Stimulated activated CD8-positive, alpha-beta memory T cell treated with anti-CD3 and anti-CD28 coated beads, Interleukin-4, amount 100 ng/mL, for 1 hour (primary cell): ENCODE data around the gene CHAT.

Experiments
- DNase-seq, 2 donors: peaks; one replicate each; pipeline ENCODE4 v3.0.0-alpha.2; 2020; ENCODE audit warnings: low read depth in 2 of 2, low spot score in 1 of 2

The CHAT gene

DNA sequence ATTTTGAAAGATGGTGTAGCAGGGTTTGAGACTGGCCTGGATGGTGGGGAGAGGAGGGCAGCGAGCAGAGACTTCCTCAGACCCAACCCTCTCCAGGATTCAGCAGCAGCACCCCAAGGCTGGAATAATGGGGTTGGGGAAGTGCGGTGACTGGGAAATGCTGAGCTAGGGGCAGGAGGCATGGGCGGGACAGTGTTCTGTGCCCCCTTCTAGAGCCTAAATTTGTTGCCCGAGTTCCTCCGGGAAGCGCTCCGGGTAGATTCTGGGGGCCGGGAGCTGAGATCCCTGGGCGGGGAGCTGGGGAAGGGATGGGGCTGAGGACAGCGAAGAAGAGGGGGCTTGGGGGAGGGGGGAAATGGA lies at the start of gene CHAT:
Gene CHAT (plus strand): TSS at position 156 of the 360 bp plus-strand sequence. CDS start 153 bp downstream, at position 309.
- no peak for DNase-seq

DNA sequence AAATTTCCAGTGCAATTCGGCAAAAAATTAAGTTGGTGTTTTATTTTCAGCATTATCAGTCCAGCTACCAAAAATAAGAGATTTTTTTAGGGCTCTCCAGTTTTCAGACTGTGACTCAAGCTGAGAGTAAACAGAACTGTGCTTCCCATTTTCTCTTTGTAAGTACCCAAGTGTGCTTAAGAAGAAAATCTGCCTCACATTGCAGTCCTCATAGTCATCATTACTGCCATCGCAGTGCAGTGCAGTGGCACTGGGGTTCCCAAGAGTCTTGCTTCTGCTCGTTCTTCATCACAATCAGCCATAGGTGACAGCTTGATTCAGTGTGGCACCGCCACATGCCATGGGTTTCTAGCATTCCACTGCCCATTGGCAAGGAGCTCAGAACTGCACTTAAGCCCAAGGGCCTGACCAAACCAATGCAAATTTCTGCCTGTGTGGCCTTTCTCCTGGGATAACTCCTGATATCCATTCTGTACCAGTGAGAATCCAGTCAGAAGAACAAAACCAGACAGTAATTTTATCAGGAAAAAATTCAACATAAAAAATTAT lies 49.3 kb upstream of the CHAT start:
- DNase-seq: no peak

DNA sequence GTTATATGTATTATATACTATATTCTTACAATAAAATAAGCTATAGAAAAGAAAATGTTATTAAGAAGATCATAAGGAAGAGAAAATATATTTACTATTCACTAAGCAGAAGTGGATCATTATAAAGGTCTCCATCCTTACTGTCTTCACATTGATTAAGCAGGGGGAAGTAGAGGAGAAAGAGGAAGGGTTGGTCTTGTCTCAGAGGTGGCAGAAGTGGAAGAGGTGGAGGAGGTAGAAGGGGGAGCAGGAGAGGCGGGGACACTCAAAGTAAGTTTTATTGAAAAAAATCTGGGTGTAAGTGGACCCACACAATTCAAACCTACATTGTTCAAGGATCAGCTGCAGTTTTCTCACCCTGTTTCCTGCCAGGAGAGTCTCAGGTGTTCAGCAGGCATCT lies 46.0 kb upstream of the CHAT start:
- no peak for DNase-seq

DNA sequence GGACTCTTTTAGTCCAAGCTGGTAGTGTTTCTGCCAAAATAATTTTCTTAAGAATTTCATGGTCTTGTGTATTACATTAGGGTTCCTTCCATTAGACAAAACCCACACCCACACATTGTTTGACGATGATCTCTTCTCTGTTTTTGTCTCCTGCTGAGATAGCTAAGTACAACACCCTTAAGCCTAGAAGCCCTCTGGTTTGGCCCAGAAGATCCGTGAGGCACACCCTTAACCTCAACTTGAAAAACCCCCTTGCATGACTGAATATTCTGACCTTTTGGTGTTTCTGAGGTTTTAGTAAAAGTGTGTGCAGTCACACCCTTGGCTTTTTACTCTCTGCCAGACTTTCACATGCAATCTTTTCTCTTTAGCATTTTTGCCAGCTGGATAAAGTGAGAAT lies 45.6 kb upstream of the CHAT start:
- DNase-seq: no peak

DNA sequence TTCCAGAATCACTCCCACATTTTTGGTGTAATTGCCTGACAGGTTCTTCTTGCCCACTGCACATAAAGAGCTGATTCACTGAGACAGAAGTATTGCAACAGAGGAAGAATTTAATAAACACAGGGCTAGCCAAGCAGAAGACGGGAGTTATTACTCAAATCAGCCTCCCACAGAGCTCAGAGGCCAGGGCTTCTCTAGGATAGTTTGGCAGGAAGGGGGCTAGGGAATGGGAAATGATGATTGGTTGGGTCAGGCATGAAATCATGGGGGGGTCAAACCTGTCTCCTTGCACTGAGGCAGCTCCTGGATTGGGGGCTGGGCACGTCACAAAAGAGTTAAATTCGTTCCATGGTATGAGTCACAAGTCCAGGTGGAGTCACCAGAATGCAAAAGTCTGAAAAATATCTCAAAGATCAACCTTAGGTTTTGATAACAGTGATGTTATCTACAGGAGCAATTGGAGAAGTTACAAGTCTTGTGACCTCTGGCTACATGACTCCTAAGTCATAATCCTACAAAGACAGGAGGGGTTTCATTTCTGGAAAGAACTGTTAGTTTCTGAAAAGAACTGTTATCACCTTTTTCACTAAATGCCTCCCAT lies 44.7 kb upstream of the CHAT start:
- no peak for DNase-seq

DNA sequence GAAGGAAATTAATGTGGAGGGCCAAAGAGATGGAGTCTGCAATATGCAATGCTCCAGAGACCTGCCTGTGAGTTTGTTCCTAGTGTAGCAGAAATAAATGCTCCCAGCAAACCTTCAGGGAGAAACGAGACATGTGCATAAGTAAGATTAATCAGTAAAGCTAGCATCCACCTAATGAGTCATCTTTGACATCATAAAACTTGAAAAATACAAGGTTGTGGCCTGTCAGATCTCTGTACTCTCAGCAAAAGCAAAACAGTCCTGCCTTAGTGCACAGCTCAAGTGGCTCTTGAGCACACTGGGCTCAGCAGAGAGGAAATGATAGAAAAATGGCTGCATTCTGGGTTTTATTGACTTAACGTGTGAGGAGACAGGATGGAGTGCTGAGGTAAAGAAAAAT lies 42.4 kb upstream of the CHAT start:
- DNase-seq: no peak

DNA sequence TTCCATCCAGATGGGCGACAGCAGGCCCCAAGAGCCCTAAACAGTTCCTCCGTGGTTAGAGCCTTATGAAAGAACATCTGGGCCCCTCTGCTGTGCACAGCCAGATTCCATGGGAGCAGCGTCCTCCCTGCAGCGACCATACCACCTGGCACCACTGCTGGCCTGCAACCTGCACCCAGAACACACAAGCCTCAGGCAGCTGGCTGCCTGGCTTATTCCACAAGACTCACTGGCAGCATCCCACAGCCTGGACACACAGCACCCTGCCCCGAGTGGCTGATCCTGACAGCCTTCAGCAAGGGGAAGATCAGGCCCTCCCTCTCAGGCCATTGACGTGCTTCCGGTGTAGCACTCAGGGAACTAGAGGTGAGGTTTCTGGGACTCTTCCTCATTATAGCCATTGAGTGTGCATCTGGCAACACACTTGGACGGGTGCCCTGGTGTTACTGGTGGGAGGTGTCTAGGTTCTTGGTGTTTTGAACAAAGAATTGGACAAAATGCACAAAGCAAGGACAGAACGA lies 41.2 kb upstream of the CHAT start:
- DNase-seq: no peak

DNA sequence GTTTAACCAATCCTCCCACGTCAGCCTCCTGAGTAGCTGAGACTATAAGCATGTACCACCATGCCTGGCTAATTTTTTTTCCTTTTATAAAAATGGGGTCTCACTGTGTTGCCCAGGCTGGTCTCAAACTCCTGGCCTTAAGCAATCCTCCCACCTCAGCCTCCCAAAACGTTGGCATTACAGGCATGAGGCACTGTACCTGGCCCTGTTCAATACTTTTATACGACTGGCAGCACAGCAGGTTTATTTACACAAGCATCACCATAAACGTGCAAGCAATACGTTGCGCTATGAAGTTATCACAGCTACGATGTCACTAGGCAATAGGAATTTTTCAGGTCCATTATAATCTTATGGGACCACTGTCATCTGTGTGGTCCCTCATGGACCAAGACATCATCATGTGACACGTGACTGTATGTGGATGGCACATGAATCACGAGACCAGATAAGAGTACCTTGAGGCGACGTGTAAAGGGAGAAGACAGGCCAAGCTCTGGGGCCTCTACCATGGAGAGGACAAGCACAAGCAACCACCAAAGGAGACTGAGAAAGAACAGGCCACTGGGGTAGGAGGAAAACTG lies 38.3 kb upstream of the CHAT start:
- no peak for DNase-seq

DNA sequence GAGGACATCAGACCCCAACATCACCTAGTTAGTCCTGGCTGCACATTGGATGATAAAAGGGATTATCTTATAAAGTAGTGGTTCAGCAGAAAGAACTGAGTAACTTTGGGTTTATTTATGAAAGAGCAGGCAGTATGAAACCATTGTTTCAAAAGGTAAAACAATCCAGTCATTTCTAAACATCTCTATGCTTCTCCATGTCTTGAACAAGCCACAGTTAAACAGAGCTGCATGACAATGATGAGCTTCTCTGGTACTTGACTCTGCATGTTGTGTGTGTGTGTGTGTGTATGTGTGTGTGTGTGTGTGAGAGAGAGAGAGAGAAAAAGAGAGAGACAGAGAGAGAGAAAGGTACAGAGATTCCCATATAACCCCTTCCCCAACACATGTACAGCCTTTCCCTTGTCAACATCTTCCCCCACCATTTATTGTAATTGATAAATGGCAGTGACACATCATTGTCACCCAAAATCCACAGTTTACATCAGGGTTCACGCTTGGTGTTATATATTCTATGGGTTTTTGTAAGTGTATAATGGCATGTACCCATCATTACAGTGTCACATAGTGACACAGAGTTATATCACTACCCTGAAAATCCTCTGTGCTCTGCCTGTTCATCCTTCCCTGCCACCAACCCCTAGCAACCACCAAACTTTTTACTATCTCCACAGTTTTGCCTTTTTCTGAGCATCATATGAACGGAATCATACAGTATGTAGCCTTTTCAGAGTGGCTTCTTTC lies 36.5 kb upstream of the CHAT start:
- DNase-seq: no peak

DNA sequence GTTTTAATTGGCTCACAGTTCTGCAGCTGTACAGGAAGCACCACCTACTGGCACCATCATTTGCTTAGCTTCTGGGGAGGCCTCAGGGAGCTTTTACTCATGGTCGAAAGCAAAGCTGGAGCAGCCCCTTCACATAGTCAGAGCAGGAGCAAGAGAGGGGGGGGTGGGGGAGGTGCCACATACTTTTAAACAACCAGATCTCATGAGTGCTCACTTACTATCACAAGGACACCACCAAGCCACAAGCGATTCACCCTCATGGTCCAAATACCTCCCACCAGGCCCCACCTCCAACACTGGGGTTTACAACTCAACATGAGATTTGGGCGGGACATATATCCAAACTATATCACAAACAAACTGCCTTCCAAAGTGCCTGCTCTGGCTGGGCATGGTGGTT lies 35.4 kb upstream of the CHAT start:
- DNase-seq: no peak

DNA sequence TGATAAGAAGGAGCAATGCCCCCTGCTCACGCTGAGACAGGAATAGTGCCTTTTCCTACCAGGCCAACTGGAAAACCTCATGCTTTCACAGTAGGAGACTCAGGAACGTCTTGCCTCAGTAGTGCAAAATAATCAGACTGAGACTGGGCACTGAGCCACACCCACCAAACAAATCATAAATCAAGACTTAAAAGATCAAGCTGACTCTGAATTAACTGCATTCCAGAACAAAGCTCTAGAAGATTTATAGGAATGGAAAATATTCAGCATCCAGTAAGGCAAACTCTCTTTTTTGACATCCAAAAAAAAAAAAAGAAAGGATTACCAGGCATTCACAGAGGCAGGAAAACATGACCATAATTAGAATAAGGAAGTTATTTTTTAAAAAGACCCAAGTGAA lies 34.2 kb upstream of the CHAT start:
- no peak for DNase-seq

DNA sequence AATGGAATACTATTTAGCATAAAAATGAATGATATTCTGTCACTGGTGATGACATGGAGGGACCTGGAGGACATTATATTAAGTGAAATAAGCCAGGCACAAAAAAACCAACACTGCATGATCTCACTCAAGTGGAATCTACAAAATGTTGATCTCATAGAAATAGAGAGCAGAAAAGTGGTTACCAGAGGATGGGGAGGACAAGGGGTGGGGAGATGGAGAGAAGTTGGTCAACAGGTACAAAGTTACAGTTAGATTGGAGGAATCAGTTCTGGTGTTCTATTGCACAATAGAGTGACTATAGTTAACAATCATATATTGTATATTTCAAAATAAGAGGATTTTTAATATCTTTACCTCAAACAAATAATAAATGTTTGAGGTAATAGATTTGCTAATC lies 28.4 kb upstream of the CHAT start:
- no peak for DNase-seq

DNA sequence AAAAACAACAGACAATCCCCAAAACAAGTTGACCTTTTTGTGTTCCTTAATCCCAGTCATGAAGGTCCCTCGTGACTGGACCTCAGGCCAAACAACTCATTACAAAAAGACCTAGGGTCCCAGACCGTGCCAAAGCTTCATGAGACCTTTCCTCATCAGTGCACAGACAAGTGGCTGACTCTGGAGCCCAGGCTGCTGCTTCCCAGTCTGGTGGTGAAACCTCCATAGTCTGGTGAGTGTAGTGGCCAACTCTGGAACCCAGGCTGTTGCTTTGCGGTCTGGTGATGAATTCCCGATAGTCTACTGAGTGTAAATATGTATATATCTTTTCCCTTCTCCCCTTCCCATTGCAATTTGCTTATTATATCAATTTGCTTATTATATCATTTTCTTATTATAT lies 25.9 kb upstream of the CHAT start:
- no peak for DNase-seq

DNA sequence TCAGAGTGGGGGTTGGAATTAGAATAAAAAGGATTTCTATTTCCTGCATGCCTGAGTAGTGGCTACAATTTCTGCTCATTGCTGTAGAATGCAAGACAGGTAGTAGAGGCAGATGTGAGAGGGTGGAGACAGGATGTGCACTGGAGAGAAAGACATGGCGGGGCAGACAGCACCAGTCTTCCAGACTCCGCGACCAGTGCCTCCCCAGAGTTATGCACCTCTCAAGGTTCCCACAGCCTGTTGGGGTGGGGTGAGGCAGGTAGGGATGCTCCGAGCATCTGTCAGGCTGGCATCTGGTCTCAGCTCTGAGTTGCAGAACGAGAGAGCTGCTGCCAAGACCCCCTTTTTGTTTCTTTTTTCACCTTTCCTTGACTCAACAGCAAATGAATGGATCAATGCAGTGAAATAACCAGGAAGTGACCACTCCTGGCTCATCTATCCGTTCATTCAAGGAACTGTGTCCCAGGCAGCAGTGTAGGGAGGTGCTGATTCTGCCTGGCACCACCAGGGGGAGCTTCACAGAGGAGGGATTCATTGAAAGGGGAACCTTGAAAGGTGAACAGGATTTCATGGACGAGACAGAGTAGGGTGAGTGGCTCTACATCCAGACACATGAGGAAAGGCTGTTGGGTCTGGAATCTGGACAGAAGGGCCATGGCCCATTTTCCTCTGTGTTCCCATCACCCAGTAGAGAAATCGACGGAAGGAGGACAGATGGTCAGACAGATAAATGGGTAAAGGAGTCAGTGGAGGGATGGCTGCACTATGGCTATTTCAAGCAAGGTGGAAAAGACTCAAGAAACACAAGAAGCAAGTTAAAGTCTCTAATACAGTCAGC lies 20.9 kb upstream of the CHAT start:
- DNase-seq: peak in 1 of 2 donors; percentile 25

DNA sequence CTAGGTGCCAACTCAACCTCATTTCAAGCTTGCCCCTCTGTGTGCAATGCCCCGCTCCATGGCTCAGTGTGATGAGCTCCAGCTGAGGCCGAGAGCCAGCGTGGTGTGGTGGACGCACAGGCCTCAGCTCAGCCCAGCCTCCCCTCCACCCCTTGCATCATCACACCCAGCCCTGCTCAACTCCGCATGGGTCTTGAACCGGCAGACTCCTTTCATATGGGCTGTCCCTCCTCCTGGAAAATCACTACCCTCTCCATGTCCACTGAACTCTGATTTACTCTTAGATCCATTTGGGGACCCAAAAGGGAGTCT lies 20.3 kb upstream of the CHAT start:
- DNase-seq: no peak

DNA sequence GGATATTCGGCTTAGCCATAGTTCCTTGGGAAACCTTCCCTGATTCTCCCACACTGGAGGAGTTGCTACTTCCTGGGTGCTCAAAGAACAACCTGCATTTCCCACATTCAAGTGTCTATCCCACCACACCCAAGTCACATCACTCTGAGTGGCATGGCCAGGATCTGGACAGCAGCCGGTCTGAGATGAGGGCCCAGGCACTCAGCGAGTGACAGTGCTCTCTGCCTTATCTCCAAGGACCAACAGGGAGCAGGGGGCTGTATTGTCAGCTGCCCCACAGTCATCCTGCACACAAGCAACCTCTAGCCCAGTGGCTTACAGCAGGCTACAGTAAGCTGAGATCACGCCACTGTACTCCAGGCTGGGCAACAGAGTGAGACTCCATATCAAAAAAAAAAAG lies 19.8 kb upstream of the CHAT start:
- DNase-seq: no peak

DNA sequence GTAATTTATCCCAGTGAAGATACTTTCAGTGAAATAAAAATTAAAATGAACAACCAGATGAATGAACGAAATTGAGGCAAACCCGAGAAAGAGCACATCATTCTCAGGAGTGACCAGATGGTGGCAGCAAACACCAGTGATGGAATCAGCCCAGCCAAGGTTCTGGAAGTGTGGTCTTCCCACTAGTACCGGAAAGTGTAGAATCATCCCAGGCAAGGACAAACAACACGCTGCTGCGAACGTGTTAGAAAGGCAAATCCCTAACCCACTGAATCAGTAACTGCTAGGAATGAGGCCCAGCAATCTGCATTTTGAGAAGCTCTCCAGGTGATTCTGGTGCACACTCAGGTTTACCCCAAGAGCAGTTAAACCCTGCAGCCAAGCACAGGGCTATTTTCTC lies 19.2 kb upstream of the CHAT start:
- DNase-seq: no peak

DNA sequence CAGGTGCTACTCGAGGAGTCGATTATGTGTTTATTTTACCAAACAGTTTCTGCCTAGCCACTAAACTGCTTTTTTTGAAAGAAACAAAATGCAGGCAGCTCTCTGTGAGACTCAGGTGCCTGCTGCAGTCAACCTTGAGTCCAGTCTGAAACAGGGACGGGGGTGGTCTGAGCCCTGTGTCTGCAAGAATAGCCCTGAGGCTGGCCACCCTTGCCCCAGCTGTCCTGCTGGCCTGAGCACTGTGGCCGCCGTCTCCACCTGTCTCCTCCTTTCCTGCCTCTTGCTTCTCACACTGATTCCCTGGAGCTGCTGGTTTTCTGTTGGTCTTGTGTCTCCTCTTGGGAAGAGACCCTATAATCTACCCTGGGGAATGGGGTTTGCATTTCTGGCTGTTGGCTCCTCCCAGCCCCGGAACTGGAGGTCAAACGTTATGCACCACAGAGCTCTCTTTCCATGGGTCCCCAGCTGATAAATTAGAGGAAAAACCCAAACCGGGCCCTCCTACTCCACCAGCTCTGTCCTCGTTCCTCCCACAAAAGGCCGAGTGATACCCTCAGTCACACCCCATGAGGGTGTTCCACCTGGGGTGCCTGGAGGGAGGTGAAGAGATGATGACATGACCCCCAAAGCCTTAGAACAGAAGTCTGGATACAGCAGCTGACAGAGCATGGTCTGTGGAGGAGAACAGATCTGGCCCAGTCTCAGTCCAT lies 18.7 kb upstream of the CHAT start:
- no peak for DNase-seq

DNA sequence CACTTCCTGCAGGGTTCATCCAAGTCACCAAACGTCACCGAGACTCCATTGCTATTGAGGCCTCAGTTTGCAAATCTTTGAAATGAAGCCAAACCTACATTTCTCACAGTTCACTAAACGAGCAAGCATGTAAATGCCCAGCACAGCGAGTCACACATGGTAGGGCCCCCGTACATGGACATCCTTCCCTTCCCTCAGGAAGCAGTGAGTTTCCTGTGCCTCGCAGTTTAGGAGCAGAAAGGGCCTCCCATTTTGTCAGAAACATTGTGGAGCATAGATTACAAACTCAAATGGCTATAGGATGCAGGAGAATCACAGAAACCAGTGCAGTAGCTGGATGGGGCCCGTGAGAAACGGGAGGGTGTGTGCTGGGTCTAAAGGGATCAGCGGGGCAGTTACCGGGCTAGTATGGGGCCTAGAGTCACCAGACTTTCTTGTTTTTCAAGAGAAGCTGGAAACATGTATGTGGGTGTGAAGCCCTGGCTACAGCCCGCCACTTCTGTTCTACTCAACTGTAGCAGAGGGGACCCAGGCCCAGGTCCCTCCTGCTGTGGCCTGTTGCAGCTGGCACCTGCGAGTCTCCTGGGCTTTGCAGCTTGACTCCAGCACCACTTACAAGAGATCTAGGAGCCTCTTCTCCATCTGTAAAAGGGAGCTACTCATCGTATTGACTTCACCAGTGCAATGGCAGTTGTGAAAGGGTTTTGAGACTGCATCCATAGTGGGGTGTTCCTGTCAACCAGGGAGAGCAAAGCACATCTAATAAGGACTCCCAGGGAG lies 17.9 kb upstream of the CHAT start:
- DNase-seq: no peak

DNA sequence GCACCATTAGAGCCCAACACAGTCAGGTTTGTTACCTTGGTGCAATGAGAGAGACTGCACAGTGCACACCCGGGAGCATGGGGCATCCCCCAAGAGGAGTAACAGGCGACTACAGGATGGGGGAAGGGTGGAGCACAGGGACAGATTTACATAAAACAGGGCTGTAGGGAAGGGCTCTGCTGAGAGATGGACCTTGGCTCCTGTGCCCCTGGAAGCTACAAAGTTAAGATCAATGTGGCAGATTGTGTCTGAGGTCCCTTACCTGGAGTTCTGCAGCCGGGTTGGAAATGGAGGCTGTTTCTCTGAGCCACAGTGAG lies 17.4 kb upstream of the CHAT start:
- no peak for DNase-seq
